K562 (cell line): ENCODE data around the gene KNL1. TPM values are rescaled to one million over a fixed set of nuclear protein-coding genes. Genes with fewer than 3 reads are reported as not detected.

Experiments
- ARNT ChIP-seq, 2 experiments: fragments of 450-650 bp; IDR thresholded peaks; 2 replicates each; pipeline ENCODE4 v1.6.1; 2016; ENCODE audit warnings: mild to moderate bottlenecking in 1 of 2
- ATF6 ChIP-seq: sonication (generic); formaldehyde crosslinking; IDR thresholded peaks from 2 replicates; pipeline ENCODE4 v1.4.0; 2020; ENCODE audit warnings: mild to moderate bottlenecking, missing genetic modification reagents
- BCLAF1 ChIP-seq, 2 experiments: fragments of 450-650 bp in 1 of 2; IDR thresholded peaks; 2 replicates each; pipeline ENCODE4 v1.6.1; 2011 to 2017; ENCODE audit warnings: low read depth in 2 of 2, antibody characterized with exemption in 1 of 2, borderline replicate concordance in 1 of 2, low read length in 1 of 2, mild to moderate bottlenecking in 1 of 2, mixed read lengths in 1 of 2; ENCODE audit not compliant: control insufficient read depth in 1 of 2
- BCOR ChIP-seq: fragments of 450-650 bp; IDR thresholded peaks from 2 replicates; pipeline ENCODE4 v1.6.1; 2016
- ETS1 ChIP-seq: conservative IDR thresholded peaks from 2 replicates; pipeline ENCODE4 v1.6.1; 2011; ENCODE audit warnings: low read depth, mild to moderate bottlenecking, low read length; ENCODE audit not compliant: control insufficient read depth
- MEF2A ChIP-seq: IDR thresholded peaks from 2 replicates; pipeline ENCODE4 v1.6.1; 2011; ENCODE audit warnings: low read depth, mild to moderate bottlenecking, low read length, moderate library complexity; ENCODE audit not compliant: control insufficient read depth
- PHF21A ChIP-seq: fragments of 450-650 bp; IDR thresholded peaks from 2 replicates; pipeline ENCODE4 v1.6.1; 2017; ENCODE audit warnings: low read depth, borderline replicate concordance
- PURB ChIP-seq: sonication (generic); formaldehyde crosslinking; IDR thresholded peaks from 2 replicates; pipeline ENCODE4 v1.9.0; 2021; ENCODE audit warnings: low read depth, mild to moderate bottlenecking, missing genetic modification reagents
- SRSF3 ChIP-seq: fragments of 200-400 bp; formaldehyde crosslinking; IDR thresholded peaks from 2 replicates; pipeline ENCODE4 v1.6.1; 2016; ENCODE audit warnings: mild to moderate bottlenecking, low read length, moderate library complexity; ENCODE audit not compliant: insufficient read depth
- TRIM25 ChIP-seq: fragments of 450-650 bp; IDR thresholded peaks from 2 replicates; pipeline ENCODE4 v1.7.0; 2016; ENCODE audit warnings: borderline replicate concordance
- ZNF695 ChIP-seq: fragments of 450-650 bp; formaldehyde crosslinking; IDR thresholded peaks from 2 replicates; pipeline ENCODE4 v1.4.0; 2020; ENCODE audit warnings: mild to moderate bottlenecking, moderate library complexity
- ZNF707 ChIP-seq: fragments of 250-450 bp; sonication (Bioruptor Pico); conservative IDR thresholded peaks from 2 replicates; pipeline ENCODE4 v1.8.0; 2022; ENCODE audit warnings: inconsistent platforms, mild to moderate bottlenecking, moderate library complexity
- ZSCAN29 ChIP-seq: fragments of 450-650 bp; IDR thresholded peaks from 2 replicates; pipeline ENCODE4 v1.6.1; 2017
- polyA plus RNA-seq, 8 experiments: library from polyadenylated mRNA; depleted of rRNA in 4 of 8; stranded (reverse) in 5 of 8; unstranded in 3 of 8; fragments of >200 nt; fragmentation: Nextera tagmentation in 2 of 8; fragmentation: Illumina TruSeq in 1 of 8; extraction: Ambion mirVana in 2 of 8; extraction: Trizol in 1 of 8; gene quantifications; 2 replicates each; pipeline versions ENCODE4 v1.2.1 to v1.2.3, GENCODE V29; 2011 to 2014; ENCODE audit warnings: inconsistent platforms in 1 of 8, missing spikeins in 1 of 8
- total RNA-seq, 7 experiments: library from RNA; depleted of rRNA in 6 of 7; stranded (reverse); fragments of >200 nt in 6 of 7; fragmentation: Illumina TruSeq in 2 of 7; extraction: Trizol in 2 of 7; gene quantifications; 2 replicates each; pipeline versions ENCODE4 v1.2.1 to v1.2.3, GENCODE V29; 2011 to 2021; ENCODE audit warnings: low replicate concordance in 1 of 7
- TF ChIP-seq, protein P1 (sequence below): sonication (generic); formaldehyde crosslinking; IDR thresholded peaks from 2 replicates; pipeline ENCODE4 v1.8.0; 2022; ENCODE audit warnings: mild to moderate bottlenecking, missing genetic modification reagents, borderline replicate concordance
- TF ChIP-seq, protein P2 (sequence below): sonication (generic); formaldehyde crosslinking; IDR thresholded peaks from 2 replicates; pipeline ENCODE4 v1.8.0; 2022; ENCODE audit warnings: mild to moderate bottlenecking, missing genetic modification reagents

KNL1 gene
- total and polyA plus RNA-seq, 9 of the 15 experiments (the other 6 are each of a cell fraction or from before 2014, with no cell fraction given) = 14.5 to 65.4 (median 34.6) TPM

DNA sequence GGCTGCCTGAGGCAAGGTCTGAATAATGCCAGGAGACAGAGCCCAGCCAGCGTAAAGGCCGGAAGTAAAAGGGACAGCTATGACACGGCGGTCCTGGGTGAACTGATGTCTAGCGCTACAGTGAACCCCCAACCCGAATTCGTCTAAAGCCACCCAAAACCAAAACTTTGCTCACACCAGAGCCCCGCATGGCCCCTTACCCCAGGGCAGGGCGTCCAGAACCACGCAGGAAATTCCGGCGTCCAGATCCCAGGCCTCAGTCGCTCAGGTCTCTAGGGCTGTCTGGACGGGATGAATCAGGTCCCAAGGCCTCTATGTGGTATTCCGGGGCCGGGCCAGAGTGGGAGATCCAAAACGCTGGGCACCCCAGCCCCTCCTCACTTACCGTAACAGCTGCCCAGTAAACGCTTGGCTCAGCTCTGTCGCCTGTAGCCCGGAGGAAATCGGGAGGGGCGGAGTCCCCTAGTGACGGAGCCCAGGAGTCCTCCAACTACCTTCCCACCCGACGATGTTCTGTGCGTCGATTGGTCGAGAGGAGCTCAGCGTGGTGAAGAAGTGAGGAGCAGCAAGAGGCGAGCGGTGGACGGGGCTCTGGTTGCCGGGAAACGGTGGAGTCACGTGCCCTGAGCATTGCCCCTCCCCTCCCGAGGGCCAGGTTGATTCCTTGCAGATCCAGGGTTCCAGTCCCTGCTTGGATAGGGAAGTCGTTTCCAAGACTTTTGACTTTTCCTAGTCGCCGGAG lies 29.3 kb upstream of the KNL1 start, which contains the start of gene CCDC32 (continued):
- TF ChIP-seq ZNF695 (CRISPR knock-in tag) = no peak
- 0 out of 2 replicates have a peak, but pooled peaks have one; percentile 27 for TF ChIP-seq ZSCAN29
- no peak for TF ChIP-seq ATF6 (CRISPR knock-in tag)
- no peak; the same call in 1 of the 2 replicates for TF ChIP-seq ETS1
- TF ChIP-seq ARNT (IDR thresholded peaks at IDR 0.05) = no peak
- TF ChIP-seq PURB (CRISPR knock-in tag) = no peak
- no peak for TF ChIP-seq ZNF707 (CRISPR knock-in tag)
- no peak for TF ChIP-seq SRSF3
- TF ChIP-seq, protein P1, sequence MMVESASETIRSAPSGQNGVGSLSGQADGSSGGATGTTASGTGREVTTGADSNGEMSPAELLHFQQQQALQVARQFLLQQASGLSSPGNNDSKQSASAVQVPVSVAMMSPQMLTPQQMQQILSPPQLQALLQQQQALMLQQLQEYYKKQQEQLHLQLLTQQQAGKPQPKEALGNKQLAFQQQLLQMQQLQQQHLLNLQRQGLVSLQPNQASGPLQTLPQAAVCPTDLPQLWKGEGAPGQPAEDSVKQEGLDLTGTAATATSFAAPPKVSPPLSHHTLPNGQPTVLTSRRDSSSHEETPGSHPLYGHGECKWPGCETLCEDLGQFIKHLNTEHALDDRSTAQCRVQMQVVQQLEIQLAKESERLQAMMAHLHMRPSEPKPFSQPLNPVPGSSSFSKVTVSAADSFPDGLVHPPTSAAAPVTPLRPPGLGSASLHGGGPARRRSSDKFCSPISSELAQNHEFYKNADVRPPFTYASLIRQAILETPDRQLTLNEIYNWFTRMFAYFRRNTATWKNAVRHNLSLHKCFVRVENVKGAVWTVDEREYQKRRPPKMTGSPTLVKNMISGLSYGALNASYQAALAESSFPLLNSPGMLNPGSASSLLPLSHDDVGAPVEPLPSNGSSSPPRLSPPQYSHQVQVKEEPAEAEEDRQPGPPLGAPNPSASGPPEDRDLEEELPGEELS (CRISPR knock-in tag) = no peak
- TF ChIP-seq BCLAF1 (IDR thresholded peaks at IDR 0.05; ENCODE audit: borderline replicate concordance in 1 of 2, control insufficient read depth in 1 of 2, low read depth in 2 of 2, low read length in 1 of 2) = no peak
- TF ChIP-seq BCOR = 0 out of 2 replicates have a peak, but pooled peaks have one; percentile 11
- no peak for TF ChIP-seq TRIM25
- TF ChIP-seq, protein P2, sequence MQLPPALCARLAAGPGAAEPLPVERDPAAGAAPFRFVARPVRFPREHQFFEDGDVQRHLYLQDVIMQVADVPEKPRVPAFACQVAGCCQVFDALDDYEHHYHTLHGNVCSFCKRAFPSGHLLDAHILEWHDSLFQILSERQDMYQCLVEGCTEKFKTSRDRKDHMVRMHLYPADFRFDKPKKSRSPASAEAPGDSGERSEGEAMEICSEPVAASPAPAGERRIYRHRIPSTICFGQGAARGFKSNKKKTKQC = no peak
- TF ChIP-seq MEF2A = no peak
- peak; percentile 79; the same call in 1 of the 2 replicates for TF ChIP-seq PHF21A
